Measurements from ENCODE around the gene CGREF1. TPM values are rescaled to one million over a fixed set of nuclear protein-coding genes. Genes with fewer than 3 reads are reported as not detected.

CGREF1 gene, protein sequence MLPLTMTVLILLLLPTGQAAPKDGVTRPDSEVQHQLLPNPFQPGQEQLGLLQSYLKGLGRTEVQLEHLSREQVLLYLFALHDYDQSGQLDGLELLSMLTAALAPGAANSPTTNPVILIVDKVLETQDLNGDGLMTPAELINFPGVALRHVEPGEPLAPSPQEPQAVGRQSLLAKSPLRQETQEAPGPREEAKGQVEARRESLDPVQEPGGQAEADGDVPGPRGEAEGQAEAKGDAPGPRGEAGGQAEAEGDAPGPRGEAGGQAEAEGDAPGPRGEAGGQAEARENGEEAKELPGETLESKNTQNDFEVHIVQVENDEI
- 7.3 to 9.3 TPM (median 8.3 TPM) in 5 replicates for total RNA-seq (2022; extraction: Qiagen RNA extraction; ENCODE audit: low read depth)

DNA sequence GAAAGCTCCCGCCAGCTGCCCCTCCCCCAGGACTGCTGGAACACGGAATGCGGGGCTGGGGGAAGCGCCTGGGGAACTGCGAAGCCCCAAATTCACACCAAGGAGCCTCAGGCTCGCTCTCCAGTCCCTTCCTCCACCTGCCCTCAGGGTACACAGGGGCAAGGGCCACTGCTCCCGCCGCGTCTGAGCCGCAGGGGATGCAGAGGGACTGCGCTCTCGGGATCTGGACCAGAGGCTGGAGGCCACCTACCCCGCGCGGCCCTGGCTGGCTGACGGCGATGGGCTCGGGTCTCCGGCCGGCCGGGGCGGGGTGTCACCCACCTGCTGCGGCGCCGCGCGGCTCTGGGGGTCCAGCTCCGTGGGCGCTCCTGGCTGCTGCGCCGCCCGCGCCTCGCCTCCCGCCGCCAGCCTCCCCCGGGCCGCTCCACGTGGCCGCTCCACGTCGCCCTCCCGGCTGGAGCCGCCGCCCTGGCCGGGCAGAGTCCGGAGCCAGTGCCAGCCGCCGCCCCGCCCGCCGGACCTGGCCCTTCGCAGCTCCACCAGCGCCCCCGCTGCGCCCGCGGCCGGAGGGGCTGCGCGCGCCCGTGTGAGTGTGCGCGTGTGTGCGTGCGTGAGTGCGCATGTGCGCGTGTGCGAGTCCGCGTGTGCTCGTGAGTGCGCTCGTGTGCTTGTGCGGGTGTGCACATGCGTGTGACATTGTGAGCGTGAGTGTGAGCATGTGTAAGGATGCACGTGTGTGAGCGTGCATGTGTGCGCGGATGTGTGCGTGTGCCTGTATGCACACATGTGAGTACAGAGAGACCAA, at the start of gene CGREF1:
Gene CGREF1, minus strand, starts transcription at position 604 of the 805 bp plus-strand sequence. CDS start 14,762 bp downstream, outside the sequence.

DNA sequence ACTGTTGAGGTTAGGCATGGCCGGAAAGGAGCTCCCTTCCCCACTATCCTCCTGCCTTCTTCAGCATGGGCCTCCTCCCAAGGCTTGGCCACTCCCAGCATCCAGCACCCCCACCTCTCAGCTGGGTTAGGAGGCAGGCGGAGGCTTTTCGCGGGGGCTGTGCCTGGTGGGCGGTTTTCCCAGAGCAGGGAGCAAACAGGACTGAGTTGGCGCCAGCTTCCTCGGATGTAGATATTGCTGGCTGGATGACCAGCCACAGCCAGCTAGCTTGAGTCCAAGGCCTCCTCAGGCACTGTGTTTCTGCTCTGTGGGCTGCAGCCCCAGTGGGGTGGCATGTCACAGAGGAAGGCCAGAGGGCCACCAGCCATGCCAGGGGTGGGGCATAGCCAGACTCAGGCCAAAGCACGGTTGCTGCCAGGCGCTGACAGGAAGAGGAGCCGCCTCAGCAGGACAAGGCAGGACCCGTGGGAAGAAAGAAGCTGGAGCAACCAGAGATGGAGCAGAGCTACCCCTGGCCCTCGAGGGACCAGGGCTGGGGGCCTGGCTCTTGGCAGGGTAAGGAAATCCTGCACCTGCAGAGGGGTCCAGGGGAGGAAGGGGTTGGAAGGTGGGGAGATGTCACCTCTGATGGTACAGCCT, 30.0 kb upstream of the CGREF1 start, which contains the start of gene TCF23:
Gene TCF23, plus strand, starts transcription at position 204 of the 639 bp plus-strand sequence. Its CDS starts 130 bp downstream, at position 334.

DNA sequence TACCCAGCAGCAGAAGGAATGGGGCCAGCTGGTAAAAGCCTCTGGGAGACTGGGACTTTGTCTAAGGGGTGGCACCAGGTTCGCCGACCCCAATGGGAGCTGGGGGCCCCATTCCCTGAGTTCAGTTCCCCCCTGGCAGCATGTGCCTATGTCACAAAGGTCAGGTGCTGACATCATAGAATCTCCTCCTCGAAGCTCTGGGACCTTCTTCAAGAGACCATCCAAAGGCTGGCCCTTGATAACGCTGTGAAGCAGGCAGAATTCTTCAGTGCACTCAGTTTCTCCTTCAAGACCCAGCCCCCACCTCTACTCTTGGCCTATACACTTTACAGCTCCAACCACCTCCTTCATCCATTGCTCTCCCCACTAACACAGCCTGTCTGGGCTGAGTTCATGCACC, 20.4 kb upstream of the CGREF1 start, which contains the start of gene PRR30:
Gene PRR30, minus strand, starts transcription at position 101 of the 400 bp plus-strand sequence. CDS start 1,081 bp downstream, outside the sequence.

DNA sequence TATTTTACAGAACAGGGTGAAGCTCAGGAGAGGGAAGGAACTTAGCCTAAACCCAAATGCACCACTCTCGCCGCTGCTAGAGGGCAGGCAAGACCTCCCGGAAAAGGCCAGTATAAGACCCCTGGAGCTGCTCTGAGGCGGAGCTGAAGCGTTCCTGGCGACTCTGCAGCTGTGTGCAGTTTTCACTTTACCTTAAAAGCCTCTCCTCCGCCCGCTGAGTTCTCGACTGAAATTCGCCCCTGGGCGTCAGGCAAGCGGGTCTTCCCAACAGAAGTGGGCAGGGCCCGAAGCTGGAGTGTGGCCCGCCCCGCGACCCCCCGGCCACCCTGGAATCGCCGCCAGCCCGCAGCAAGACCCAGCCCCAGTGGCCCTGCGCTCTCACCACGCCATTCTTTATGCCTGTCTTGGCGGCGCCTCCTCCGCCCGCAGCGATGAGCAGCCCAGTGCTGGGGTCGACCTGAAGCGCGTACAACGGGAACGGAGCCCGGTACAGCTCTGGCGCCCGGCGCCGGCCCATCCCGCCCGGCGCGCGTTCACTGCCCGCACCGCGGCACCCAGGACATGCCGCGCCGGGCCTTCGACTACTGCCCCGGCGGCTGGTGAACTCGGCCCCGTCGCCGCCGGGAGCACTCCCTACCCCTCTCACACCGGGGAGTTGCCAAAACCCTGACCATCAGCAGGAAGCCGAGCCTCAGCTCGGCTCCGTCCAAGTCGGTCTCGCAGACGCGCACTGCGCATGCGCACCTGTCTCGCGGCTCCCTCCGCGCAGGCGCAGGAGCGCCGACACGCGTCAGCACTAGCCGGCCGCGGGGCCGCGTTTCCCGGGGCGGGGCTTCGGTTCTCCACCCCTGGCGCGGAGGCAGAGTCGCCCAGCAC, 15.2 kb upstream of the CGREF1 start, which contains the start of gene PREB:
Gene PREB, minus strand, starts transcription at position 732 of the 876 bp plus-strand sequence. Its CDS starts 215 bp downstream, at position 517.

DNA sequence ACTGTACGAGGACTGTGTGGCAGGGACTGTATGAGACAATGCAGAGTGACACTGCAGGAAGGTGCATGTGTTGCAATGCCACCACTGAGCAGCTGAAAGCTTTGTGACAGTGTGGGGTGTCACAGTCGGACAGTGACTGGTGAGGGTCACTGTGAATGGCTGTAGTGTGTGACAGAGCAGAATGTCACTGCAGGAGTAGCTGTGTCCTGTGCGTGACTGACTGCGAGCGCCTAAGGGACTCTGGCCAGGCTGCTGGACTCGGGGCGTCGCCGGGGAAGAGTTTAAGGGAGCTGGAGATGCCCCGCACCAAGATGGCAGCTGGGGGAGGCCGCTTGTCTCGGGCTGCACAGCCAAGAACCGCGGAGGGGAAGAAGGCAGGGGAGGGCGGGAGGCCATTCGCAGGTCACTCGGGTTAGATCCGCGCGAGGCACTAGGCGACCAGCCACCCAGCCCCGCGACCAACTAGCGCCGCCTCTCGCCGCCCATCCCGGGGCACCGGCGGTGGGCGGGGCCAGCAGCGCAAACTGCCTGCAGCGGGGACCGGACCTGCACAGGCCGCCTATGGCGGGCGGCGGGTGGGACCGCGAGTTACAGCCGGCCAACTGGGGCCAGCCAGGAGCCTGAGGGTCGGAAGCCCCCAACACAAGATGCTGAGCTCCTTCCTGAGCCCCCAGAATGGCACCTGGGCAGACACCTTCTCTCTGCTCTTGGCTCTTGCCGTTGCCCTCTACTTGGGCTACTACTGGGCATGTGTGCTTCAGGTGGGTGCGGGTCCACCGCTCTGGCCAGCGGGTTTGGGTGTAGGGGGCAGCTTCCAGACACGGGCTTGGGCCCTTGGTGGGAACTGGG, 4.6 kb upstream of the CGREF1 start, which contains the start of gene ABHD1:
Gene ABHD1, plus strand, starts transcription at position 514 of the 849 bp plus-strand sequence. Its CDS starts 134 bp downstream, at position 648.

DNA sequence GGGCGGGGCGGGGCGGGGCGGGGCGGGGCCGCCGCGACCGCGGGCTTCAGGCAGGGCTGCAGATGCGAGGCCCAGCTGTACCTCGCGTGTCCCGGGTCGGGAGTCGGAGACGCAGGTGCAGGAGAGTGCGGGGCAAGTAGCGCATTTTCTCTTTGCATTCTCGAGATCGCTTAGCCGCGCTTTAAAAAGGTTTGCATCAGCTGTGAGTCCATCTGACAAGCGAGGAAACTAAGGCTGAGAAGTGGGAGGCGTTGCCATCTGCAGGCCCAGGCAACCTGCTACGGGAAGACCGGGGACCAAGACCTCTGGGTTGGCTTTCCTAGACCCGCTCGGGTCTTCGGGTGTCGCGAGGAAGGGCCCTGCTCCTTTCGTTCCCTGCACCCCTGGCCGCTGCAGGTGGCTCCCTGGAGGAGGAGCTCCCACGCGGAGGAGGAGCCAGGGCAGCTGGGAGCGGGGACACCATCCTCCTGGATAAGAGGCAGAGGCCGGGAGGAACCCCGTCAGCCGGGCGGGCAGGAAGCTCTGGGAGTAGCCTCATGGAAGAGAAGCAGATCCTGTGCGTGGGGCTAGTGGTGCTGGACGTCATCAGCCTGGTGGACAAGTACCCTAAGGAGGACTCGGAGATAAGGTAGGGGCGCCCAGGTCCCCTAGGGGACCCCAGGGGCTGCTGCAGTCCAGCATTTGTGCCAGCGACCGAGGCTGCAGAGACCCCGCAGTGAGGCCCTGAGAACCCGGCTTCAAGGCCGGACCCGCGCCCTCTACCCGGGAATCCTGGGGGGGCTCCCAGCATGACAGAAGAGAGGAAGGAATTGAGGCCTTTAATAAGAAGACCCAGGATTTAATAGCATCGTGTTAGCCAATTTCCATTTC, 32.0 kb downstream of the CGREF1 start, which contains the start of gene KHK:
Gene KHK, plus strand, starts transcription at position 49 of the 870 bp plus-strand sequence. Its CDS starts 488 bp downstream, at position 537.

DNA sequence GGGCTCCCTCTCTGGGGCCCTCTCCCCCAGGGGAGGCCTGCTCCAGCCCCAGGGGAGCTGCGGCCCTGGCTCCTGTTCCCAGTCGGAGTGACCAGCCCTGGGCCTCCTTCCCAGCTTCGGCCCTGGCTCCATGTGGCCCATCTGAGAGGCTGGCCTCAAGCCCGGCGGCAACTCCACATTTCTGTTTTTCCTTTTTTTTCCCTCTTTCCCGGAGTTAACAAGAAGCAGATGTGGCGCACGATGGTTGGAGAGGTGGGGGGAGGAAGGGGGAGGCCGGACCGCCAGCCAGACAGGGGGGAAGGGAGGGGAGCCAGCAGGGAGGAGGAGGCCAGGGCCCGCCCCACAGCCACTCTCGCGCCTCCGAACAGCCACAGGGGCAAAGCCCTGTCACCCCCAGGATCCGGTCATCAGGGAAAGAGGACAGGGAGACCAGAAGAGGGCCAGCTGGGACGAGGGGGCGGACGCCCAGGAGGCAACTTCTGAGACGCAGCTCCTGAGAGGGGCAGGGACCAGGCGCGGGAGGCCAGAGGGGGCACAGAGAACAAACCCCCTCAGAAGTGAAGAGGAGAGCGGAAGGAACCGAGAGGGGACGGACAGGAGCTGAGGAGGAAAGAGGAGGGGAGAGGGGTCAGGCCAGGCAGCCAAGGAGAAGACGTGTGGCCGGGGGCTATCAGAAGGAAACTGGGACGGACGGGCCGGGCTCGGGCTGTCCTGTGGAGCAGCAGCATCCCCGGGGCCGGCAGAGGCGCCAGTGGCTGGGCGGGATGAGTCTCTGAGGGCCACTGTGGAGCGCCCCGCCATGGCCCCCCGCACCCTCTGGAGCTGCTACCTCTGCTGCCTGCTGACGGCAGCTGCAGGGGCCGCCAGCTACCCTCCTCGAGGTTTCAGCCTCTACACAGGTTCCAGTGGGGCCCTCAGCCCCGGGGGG, 40.4 kb downstream of the CGREF1 start, which contains the start of gene EMILIN1:
Gene EMILIN1, plus strand, starts transcription at position 349 of the 928 bp plus-strand sequence. Its CDS starts 451 bp downstream, at position 800.

DNA sequence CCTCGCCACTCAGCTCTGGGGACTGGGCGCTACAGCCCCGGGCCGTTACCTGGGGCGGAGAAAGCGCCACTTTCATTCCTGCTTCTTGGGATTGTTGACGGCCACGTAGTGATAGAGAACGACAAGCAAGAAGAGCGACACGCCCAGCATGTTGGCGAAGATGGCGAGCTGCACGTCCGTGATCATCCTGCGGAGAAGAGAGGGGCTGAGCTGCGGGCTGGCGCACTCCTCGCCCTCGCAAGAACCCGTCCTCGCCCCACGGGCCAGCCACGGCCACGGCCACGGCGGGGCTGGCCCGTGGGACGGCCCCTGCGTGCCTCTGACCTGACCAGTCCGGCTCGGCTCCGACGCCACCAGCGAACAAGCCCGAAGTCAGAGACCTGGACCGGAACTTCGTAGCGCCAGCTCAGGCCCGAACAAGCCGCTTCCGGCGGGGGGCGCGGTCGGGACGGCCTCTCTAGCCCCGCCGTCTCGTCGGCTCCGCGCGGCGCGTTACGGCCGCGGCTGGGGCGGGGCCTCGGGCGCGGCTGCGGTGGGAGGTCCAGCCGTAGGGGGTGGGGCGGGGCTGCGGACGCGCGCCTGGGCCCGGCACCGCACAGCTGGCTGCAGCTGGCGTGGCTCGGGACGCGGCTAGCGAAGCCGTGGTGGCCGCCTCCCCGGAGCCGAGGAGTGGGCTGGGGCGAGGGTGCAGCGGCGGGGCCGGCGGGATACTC, 47.5 kb downstream of the CGREF1 start, which contains the start of gene OST4:
Gene OST4, minus strand, starts transcription at position 378 of the 713 bp plus-strand sequence.

DNA sequence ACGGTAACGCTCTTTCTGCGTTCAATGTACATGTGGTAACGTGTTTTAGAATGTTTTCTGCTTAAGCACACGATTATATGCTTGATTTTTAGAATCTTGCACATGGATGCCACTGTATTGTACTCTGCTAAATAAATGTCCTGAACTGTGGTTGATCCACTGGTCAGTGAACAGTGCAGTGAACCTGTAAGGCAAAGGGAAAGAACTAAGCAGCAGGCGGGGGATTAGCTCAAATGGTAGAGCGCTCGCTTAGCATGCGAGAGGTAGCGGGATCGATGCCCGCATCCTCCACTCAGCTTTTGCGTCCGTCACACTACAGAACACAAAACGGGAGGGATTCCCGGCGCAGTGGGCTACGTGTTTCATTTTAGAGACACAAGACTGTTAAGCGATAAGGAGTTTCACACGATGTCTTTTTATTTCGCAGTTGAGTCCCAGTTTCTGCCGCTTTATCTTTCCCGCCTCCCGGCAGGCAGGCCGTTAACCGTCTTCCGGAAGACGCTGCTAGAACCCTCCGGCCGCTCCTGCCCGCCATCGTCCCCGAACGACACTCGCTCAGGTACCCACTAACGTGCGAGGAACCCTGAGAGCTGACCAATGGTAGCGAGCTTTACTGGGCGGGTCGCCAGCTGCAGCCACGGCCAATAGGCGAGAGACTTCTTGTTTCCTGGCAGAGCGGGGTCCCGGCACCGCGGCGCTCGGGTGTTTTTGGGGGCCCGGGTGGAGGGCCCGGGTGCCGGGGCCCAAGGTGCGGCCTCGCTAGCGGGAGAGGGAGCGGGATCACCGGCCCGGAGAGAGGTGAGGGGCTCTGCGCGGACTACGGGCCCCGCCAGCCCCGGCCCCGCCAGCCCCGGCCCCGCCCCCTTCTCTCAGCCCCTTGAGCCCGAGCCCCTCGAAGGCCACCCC, 67.7 kb downstream of the CGREF1 start, which contains the start of gene AGBL5:
Gene AGBL5, plus strand, starts transcription at position 673 of the 906 bp plus-strand sequence. CDS start 1,291 bp downstream, outside the sequence.

Other genes with a start within 250 kb of the CGREF1 start
- gene MAPRE3, start 148.5 kb downstream of the CGREF1 start, total RNA-seq (2022; extraction: Qiagen RNA extraction; ENCODE audit: low read depth), result 12.3 to 16.4 TPM (median 14.0 TPM) in 5 replicates
- gene TMEM214, start 86.2 kb downstream of the CGREF1 start, total RNA-seq (2022; extraction: Qiagen RNA extraction; ENCODE audit: low read depth), result 52.2 to 69.6 TPM (median 67.5 TPM) in 5 replicates
- 29.3 to 32.7 TPM (median 31.2 TPM) in 5 replicates for gene AGBL5, start 67.5 kb downstream of the CGREF1 start, total RNA-seq (2022; extraction: Qiagen RNA extraction; ENCODE audit: low read depth)
- gene OST4, start 47.5 kb downstream of the CGREF1 start, total RNA-seq (2022; extraction: Qiagen RNA extraction; ENCODE audit: low read depth), result 547 to 603 TPM (median 568 TPM) in 5 replicates
- 0.33 to 0.69 TPM (median 0.57 TPM) in 5 replicates for gene EMILIN1, start 40.5 kb downstream of the CGREF1 start, total RNA-seq (2022; extraction: Qiagen RNA extraction; ENCODE audit: low read depth)
- 6.9 to 9.7 TPM (median 8.9 TPM) in 5 replicates for gene KHK, start 32.4 kb downstream of the CGREF1 start, total RNA-seq (2022; extraction: Qiagen RNA extraction; ENCODE audit: low read depth)
- 0.75 to 1.5 TPM (median 1.3 TPM) in 5 replicates for gene ABHD1, start 4.7 kb upstream of the CGREF1 start, total RNA-seq (2022; extraction: Qiagen RNA extraction; ENCODE audit: low read depth)
- 46.4 to 65.5 TPM (median 62.6 TPM) in 5 replicates for gene PREB, start 15.5 kb upstream of the CGREF1 start, total RNA-seq (2022; extraction: Qiagen RNA extraction; ENCODE audit: low read depth)
- gene PRR30, start 20.3 kb upstream of the CGREF1 start, total RNA-seq (2022; extraction: Qiagen RNA extraction; ENCODE audit: low read depth), result not detected in 5 replicates
- gene TCF23, start 29.9 kb upstream of the CGREF1 start, total RNA-seq (2022; extraction: Qiagen RNA extraction; ENCODE audit: low read depth), result not detected in 5 replicates
- 207 to 224 TPM (median 215 TPM) in 5 replicates for gene ATRAID, start 92.9 kb upstream of the CGREF1 start, total RNA-seq (2022; extraction: Qiagen RNA extraction; ENCODE audit: low read depth)
- gene SLC5A6, start 93.1 kb upstream of the CGREF1 start, total RNA-seq (2022; extraction: Qiagen RNA extraction; ENCODE audit: low read depth), result 64.9 to 70.5 TPM (median 69.7 TPM) in 5 replicates
- gene CAD, start 98.2 kb upstream of the CGREF1 start, total RNA-seq (2022; extraction: Qiagen RNA extraction; ENCODE audit: low read depth), result 50.1 to 70.8 TPM (median 60.1 TPM) in 5 replicates
- 2.5 to 3.8 TPM (median 3.8 TPM) in 5 replicates for gene SLC30A3, start 143.9 kb upstream of the CGREF1 start, total RNA-seq (2022; extraction: Qiagen RNA extraction; ENCODE audit: low read depth)
- gene DNAJC5G, start 156.3 kb upstream of the CGREF1 start, total RNA-seq (2022; extraction: Qiagen RNA extraction; ENCODE audit: low read depth), result not detected in 5 replicates
- gene TRIM54, start 163.3 kb upstream of the CGREF1 start, total RNA-seq (2022; extraction: Qiagen RNA extraction; ENCODE audit: low read depth), result 0.46 to 0.95 TPM (median 0.48 TPM) in 5 replicates
- gene UCN, start 189.3 kb upstream of the CGREF1 start, total RNA-seq (2022; extraction: Qiagen RNA extraction; ENCODE audit: low read depth), result 0.71 to 2.2 TPM (median 1.8 TPM) in 5 replicates
- gene MPV17, start 204.0 kb upstream of the CGREF1 start, total RNA-seq (2022; extraction: Qiagen RNA extraction; ENCODE audit: low read depth), result 69.2 to 99.8 TPM (median 85.7 TPM) in 5 replicates
- gene GTF3C2, start 237.6 kb upstream of the CGREF1 start, total RNA-seq (2022; extraction: Qiagen RNA extraction; ENCODE audit: low read depth), result 55.1 to 68.3 TPM (median 62.9 TPM) in 5 replicates

Data from A549 treated with RU486 at 1 μM for 4 hours (cell line).